Glomerular endothelial cell (primary cell): ENCODE measurements around the gene MTCL1. TPM values are rescaled to one million over a fixed set of nuclear protein-coding genes. Genes with fewer than 3 reads are reported as not detected.
A peak's percentile ranks its signal among the peaks of the same experiment; 100 is the strongest.

Experiments used
- DNase-seq: peaks from one replicate; pipeline ENCODE4 v3.0.0-alpha.2; 2011; ENCODE audit warnings: low read depth, low spot score; ENCODE audit errors: extremely low read depth
- total RNA-seq: library from RNA; depleted of rRNA; stranded (reverse); fragments of >200 nt; gene quantifications from 2 replicates; pipeline ENCODE4 v1.2.3, GENCODE V29; 2015

Gene MTCL1
- total RNA-seq, 1 donor from 2014 or later, result 16.3 TPM

DNA sequence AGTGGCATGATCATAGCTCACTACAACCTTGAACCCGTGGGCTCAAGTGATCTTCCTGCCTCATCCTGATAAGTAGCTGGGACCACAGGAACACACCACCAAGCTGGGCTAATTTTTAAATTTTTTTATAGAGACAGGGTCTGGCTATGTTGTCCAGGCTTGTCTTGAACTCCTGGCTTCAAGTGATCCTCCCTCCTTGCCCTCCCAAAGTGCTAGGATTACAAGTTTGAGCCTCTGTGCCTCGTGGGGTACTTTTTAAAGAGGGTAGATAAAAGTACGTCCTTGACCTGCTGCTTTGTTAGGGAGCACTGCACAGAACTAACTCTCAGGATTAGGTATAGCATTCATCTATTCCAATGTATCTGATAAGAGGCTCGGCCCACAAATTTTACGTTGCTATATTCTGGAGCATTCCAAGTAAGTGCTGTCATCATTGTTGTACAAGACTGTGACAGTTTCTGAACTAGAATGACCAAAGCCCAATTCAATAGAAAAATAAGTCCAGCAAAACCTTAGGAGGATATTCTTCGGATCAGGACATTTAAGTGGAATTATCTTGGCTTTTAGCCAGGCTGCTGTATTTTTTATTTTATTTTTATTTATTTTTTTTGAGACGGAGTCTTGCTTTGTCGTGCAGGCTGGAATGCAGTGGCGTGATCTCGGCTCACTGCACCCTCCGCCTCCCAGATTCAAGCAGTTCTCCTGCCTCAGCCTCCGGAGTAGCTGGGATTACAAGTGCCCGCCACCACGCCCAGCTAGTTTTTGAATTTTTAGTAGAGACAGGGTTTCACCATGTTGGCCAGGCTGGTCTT is 4.1 kb downstream of the MTCL1 start:
- no peak for DNase-seq

- DNase-seq, result no peak
Observed at GRCh38 chr18:8711736-8712135, 6.4 kb downstream of the MTCL1 start.

- no peak for DNase-seq
Observed at GRCh38 chr18:8713691-8714090, 8.3 kb downstream of the MTCL1 start.

GRCh38 chr18:8715599-8715998 is 10.2 kb downstream of the MTCL1 start:
- DNase-seq, result no peak

- no peak for DNase-seq
Observed at GRCh38 chr18:8717011-8717770, 11.8 kb downstream of the MTCL1 start.

DNA sequence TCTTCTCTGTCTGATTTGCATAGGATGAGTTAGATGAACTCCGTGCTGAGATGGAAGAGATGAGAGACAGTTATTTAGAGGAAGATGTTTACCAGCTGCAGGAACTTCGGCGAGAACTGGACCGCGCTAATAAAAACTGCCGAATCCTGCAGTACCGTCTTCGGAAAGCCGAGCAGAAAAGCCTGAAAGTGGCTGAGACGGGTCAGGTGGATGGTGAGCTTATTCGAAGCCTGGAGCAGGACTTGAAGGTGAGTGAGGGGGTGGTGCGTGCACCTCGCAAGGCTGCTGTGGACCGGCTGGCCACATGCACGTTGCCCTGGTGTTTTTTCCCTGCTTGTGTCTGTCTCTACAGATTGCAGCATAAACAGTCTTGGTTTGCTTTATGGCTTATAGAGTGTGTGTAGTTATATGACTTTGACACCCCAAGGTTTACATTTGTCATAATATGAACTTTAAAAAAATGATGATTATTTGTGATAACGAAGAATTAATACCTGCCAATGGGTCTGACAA is 13.1 kb downstream of the MTCL1 start:
- DNase-seq, result no peak

- no peak for DNase-seq
Observed at GRCh38 chr18:8719192-8719591, 13.8 kb downstream of the MTCL1 start.

GRCh38 chr18:8720141-8720540 is 14.8 kb downstream of the MTCL1 start:
- DNase-seq, result no peak

DNA sequence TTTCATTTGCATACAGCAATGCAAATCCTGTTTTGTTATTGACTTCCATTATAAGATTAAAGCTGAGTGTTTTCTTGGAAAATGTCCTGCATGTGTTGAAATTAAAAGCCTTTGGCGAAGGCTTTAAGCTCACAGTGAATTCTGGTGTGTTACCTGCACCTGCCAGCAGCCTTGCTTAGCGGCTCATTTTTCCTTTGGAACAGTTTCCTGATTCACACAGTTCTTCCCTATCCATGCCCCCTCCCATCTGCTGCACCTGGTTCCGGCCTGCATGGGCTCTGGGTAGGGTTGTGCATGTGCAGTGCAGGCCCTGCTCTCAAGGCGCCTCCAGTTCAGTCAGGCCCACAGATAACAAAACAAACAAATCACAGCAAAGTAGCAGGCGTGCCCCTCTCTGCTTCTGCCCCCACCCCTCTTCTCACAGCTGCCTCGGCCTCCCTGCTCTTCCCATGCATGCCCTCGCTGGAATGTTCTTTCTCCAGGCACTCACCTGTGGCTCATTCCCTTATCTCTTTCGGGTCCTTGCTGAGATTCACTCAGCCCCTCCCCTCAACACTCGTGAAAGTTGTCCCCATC is 15.8 kb downstream of the MTCL1 start:
- no peak for DNase-seq

DNA sequence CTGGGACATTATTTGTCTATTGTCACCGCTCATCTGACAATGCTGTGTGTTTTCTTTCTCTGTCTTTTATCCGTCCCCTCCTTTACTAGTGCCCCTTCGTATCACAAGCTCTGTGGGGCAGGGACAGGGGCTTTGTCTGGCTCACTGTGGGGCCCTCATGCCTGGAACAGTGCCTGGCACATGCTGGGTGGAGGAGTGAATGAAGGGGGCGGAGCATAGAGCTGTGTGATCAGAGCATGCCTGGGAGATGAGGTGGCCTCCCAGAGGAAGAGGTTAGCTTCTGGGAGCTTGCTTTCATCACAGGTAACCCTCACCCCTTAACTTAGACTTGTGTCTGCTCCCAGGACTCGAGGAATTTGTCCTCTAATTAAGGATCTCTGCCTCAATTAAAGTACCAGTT is 16.4 kb downstream of the MTCL1 start:
- no peak for DNase-seq

GRCh38 chr18:8722946-8723820 is 17.8 kb downstream of the MTCL1 start:
- no peak for DNase-seq

DNA sequence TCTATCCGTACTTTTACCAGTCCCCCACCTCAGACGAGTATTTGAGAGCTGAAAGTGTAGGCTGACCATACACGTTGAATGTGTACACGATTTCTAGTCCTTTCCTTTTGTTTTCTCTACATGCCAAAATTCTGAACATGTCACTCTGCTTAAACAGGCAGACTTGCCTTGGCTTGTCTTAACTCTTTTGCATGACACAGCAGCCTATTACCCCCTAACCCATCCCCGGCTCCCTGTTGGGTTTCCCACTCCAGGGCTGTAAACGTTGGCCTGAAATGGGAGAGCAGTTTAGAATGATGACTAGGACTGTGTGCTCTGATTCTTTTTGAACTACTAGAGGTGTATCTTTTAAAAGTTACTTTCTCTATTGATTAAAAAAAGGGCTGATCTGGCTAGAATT is 19.1 kb downstream of the MTCL1 start:
- no peak for DNase-seq

GRCh38 chr18:8726281-8726680 is 20.9 kb downstream of the MTCL1 start:
- DNase-seq, result no peak

- no peak for DNase-seq
Observed at GRCh38 chr18:8726963-8727705, 21.8 kb downstream of the MTCL1 start.

- DNase-seq, result peak; percentile 96
Observed at GRCh38 chr18:8730080-8730827, 24.9 kb downstream of the MTCL1 start.

DNA sequence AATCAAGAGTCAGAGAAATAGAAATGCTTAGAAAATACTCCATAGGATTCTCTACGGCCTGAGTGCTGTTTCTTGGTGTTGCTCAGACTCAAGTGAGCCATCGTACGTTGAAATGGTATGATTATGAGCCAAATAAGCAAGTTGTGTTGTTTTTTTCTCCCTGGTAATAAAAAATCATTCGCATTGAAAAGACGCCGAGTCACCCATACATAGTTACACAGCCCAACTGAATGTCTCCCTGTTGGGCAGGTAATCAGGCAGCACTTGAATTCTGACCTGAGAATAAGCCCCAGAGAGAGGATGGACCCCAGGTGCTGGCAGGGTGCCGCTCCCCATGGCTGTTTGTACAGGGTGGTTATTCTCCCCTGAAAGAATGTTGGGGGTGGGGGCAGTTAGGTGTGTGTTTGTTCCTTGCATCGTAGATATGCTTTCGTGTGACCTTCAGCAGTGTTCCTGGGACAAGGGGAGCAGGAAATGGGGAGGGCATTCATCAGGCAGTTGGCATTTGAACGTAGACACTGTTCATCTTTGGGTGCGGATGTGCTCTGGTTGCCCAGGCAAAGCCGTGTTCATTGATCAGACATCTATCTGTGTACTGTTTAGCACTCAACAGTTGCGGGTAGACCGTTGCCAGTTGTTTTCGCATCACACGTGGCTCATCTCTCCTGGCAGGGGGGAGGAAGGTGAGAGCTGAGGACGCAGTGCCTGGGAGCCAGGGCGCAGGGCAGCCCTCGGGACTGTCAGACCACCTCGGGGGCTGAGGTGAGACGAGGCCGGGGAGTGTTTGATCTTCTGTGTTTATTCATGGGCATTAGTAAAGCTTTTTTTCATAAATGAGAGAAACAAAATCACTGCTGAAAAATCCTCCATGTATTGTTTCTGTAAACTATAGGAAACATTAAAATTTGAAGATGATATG is 27.3 kb downstream of the MTCL1 start:
- no peak for DNase-seq

DNA sequence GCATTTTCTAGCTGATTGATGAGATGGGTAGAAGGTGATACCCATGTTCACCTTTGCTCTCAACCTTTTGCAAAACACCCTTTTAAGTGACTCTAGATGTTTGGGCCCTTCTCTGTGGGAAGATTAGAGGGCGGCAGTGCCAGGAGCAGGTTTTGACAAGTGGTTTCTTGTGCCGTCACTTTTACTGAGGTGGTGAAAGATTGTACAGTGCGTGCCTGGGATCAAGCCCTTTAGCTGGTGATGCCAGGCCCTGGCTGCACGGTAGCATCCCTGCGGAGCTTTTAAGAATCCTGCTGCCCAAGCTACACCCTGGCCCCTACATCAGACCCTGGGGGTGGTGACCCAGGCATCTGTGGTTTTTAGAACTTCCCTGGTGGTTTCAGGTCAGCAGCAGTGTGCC is 29.1 kb downstream of the MTCL1 start:
- no peak for DNase-seq

GRCh38 chr18:8735274-8735673 is 29.9 kb downstream of the MTCL1 start:
- no peak for DNase-seq
